ENCODE results near the gene PTPRU.

GRCh38 chr1:29281571-29281970 lies 45.2 kb downstream of the PTPRU start:
- TF ChIP-seq CTCF (conservative IDR thresholded peaks at IDR 0.05; ENCODE audit: low read depth, low read length) (no peak), EZH2 (IDR thresholded peaks at IDR 0.05; ENCODE audit: borderline replicate concordance, low read depth, low read length, poor library complexity, severe bottlenecking) (no peak)

All from A673 (cell line).